K562 (cell line): ENCODE measurements around the gene OR2AT4.

Experiments
- BHLHE40 ChIP-seq: IDR thresholded peaks from 2 replicates; pipeline ENCODE4 v1.6.1; 2011; ENCODE audit warnings: low read length, improper control_type of control experiment
- CHD1 ChIP-seq: fragments of 200-600 bp; sonication (generic); IDR thresholded peaks from one replicate; pipeline ENCODE4 v1.6.1; 2012; ENCODE audit warnings: mild to moderate bottlenecking, moderate library complexity, low read length, inconsistent platforms
- GATAD2A ChIP-seq: fragments of 450-650 bp; IDR thresholded peaks from 2 replicates; pipeline ENCODE4 v1.6.1; 2017
- PHF8 ChIP-seq: fragments of 200-600 bp; sonication (generic); IDR thresholded peaks from 2 replicates; pipeline ENCODE4 v1.6.1; 2012; ENCODE audit warnings: mixed run types, mild to moderate bottlenecking, inconsistent platforms, low read length, moderate library complexity, borderline replicate concordance
- POLR2AphosphoS5 ChIP-seq: IDR thresholded peaks from 2 replicates; pipeline ENCODE4 v1.6.1; 2011; ENCODE audit warnings: mild to moderate bottlenecking, low read depth, low read length, moderate library complexity; ENCODE audit not compliant: control insufficient read depth, insufficient read depth
- PTTG1 ChIP-seq: fragments of 450-650 bp; IDR thresholded peaks from 2 replicates; pipeline ENCODE4 v1.6.1; 2016; ENCODE audit warnings: low read depth, mild to moderate bottlenecking, missing genetic modification characterization, missing compliant biosample characterization
- RAD51 ChIP-seq: fragments of 450-650 bp; IDR thresholded peaks from 2 replicates; pipeline ENCODE4 v1.7.1; 2016; ENCODE audit warnings: low read depth, mild to moderate bottlenecking, borderline replicate concordance
- RBM17 ChIP-seq: fragments of 200-400 bp; formaldehyde crosslinking; IDR thresholded peaks from 2 replicates; pipeline ENCODE4 v1.6.1; 2017; ENCODE audit warnings: low read depth, mild to moderate bottlenecking, low read length, borderline replicate concordance
- ZNF449 ChIP-seq: fragments of 250-450 bp; sonication (Bioruptor Pico); IDR thresholded peaks from 2 replicates; pipeline ENCODE4 v1.8.0; 2022; ENCODE audit warnings: moderate library complexity, mild to moderate bottlenecking, inconsistent platforms
- TF ChIP-seq, protein P1 (sequence below): fragments of 450-650 bp; formaldehyde crosslinking; IDR thresholded peaks from 2 replicates; pipeline ENCODE4 v1.4.0; 2020; ENCODE audit warnings: mild to moderate bottlenecking, moderate library complexity

DNA sequence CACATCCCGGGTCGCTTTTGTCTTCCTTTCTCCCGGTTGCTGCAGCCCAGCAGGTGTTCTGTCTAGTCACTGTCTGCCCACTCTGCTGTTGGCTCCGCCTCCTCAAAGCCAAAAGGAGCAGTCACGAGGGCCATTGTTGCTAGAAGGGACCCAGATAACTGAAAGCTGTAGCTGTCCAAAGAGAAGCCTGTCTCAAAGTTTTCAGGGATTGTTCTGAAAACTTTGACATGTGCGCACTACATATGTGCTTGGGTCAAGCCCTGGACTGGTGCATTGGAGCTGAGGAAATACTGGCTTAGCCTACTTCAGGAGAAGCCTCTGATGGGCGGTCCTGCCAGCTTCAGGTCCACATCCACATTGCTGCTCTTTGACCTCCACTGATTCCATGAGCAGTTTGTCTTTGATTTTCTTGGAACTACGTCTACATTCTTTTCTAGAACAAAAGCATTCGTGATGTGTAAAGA lies 8.8 kb upstream of the OR2AT4 start:
- TF ChIP-seq RAD51 (peak; percentile 82), PTTG1 (tag) (no peak), POLR2AphosphoS5 (0 out of 2 replicates have a peak, but pooled peaks have one; percentile 48), GATAD2A (no peak), CHD1 (no peak), RBM17 (no peak), BHLHE40 (peak; percentile 79), ZNF449 (CRISPR knock-in tag) (no peak), PHF8 (no peak)
- TF ChIP-seq, protein P1, sequence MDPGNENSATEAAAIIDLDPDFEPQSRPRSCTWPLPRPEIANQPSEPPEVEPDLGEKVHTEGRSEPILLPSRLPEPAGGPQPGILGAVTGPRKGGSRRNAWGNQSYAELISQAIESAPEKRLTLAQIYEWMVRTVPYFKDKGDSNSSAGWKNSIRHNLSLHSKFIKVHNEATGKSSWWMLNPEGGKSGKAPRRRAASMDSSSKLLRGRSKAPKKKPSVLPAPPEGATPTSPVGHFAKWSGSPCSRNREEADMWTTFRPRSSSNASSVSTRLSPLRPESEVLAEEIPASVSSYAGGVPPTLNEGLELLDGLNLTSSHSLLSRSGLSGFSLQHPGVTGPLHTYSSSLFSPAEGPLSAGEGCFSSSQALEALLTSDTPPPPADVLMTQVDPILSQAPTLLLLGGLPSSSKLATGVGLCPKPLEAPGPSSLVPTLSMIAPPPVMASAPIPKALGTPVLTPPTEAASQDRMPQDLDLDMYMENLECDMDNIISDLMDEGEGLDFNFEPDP (CRISPR knock-in tag) = no peak
